HEK293 (cell line): ENCODE measurements around the gene DNAH6.

Source experiments
- CTCF ChIP-seq: fragments of 450-650 bp; formaldehyde crosslinking; IDR thresholded peaks from 2 replicates; pipeline ENCODE4 v1.5.1; 2016; ENCODE audit warnings: missing biosample characterization, missing genetic modification characterization
- HOXA7 ChIP-seq: sonication (generic); formaldehyde crosslinking; IDR thresholded peaks from 2 replicates; pipeline ENCODE4 v1.8.1; 2022; ENCODE audit warnings: missing genetic modification reagents, borderline replicate concordance
- PBX3 ChIP-seq: sonication (generic); formaldehyde crosslinking; IDR thresholded peaks from 2 replicates; pipeline ENCODE4 v1.8.1; 2022; ENCODE audit warnings: mild to moderate bottlenecking, moderate library complexity, missing genetic modification reagents
- REST ChIP-seq: fragments of 450-650 bp; formaldehyde crosslinking; IDR thresholded peaks from 2 replicates; pipeline ENCODE4 v1.5.1; 2016; ENCODE audit warnings: missing biosample characterization, missing genetic modification characterization
- SCRT2 ChIP-seq: fragments of 450-650 bp; formaldehyde crosslinking; IDR thresholded peaks from 2 replicates; pipeline ENCODE4 v1.5.1; 2016; ENCODE audit warnings: missing biosample characterization, missing genetic modification characterization
- ZNF121 ChIP-seq: fragments of 450-650 bp; formaldehyde crosslinking; IDR thresholded peaks from 2 replicates; pipeline ENCODE4 v1.5.1; 2016; ENCODE audit warnings: missing biosample characterization, missing genetic modification characterization
- ZNF133 ChIP-seq: fragments of 450-650 bp; formaldehyde crosslinking; IDR thresholded peaks from 2 replicates; pipeline ENCODE4 v1.5.1; 2016; ENCODE audit warnings: missing biosample characterization, missing genetic modification characterization
- ZNF280D ChIP-seq: fragments of 450-650 bp; formaldehyde crosslinking; IDR thresholded peaks from 2 replicates; pipeline ENCODE4 v1.5.1; 2016; ENCODE audit warnings: missing biosample characterization, missing genetic modification characterization
- ZNF837 ChIP-seq: fragments of 450-650 bp; formaldehyde crosslinking; IDR thresholded peaks from 2 replicates; pipeline ENCODE4 v1.5.1; 2016; ENCODE audit warnings: missing biosample characterization, missing genetic modification characterization

GRCh38 chr2:84741182-84741822 is 225.0 kb downstream of the DNAH6 start:
- TF ChIP-seq PBX3 (CRISPR knock-in tag) (no peak), CTCF (tag by site-specific recombination) (no peak), ZNF121 (tag by site-specific recombination) (no peak), ZNF280D (tag by site-specific recombination) (no peak), REST (no peak), ZNF133 (no peak), SCRT2 (tag by site-specific recombination) (no peak), ZNF837 (tag by site-specific recombination) (no peak), HOXA7 (CRISPR knock-in tag) (no peak)
